ENCODE results near the gene PCGF2.
"Not testable (repeated sequence)": the region's sequence is repeated elsewhere in the genome, so short reads cannot be mapped to it uniquely, and the experiment has no call there.

PCGF2 gene

GRCh38 chr17:38728290-38728831, 19.8 kb downstream of the PCGF2 start:
- H3K9ac ChIP-seq (ENCODE audit: low read length), result no peak overlapping the region
- no peaks in the 10 kb centered on the region for H3K27me3 ChIP-seq (replicated peaks; ENCODE audit: insufficient read depth, low read length)
- H3F3A ChIP-seq (ENCODE audit: insufficient read depth, low read length), result peaks cover 19% of the 10 kb centered on the region
- H3K79me2 ChIP-seq (ENCODE audit: low read length), result peaks cover 14% of the 10 kb centered on the region
- no peaks in the 10 kb centered on the region for H4K20me1 ChIP-seq (ENCODE audit: insufficient read depth, low read length)
- H3K9me3 ChIP-seq (replicated peaks; ENCODE audit: insufficient read depth, low read length), result no peaks in the 10 kb centered on the region
- TF ChIP-seq CTCF (IDR thresholded peaks at IDR 0.05; ENCODE audit: low read length) (no peak), EZH2phosphoT487 (IDR thresholded peaks at IDR 0.05; ENCODE audit: low read length) (no peak), EZH2 (optimal IDR thresholded peaks at IDR 0.05; ENCODE audit: low read depth, low read length) (no peak)
- no peak overlapping the region for H3K4me3 ChIP-seq (ENCODE audit: low read length)
- H3K36me3 ChIP-seq (replicated peaks; ENCODE audit: insufficient read depth, low read length), result no peaks in the 10 kb centered on the region
- 0 out of 2 replicates have a peak, but pooled peaks cover 4% of the 10 kb centered on the region for H3K4me1 ChIP-seq (ENCODE audit: low read length)
- H2AFZ ChIP-seq (ENCODE audit: low read length), result no peak overlapping the region
- DNase-seq, result peak; percentile 10
- no peak overlapping the region for H3K4me2 ChIP-seq (ENCODE audit: low read depth, low read length)
- no peaks in the 10 kb centered on the region for H3K9me2 ChIP-seq (replicated peaks; ENCODE audit: insufficient read depth, low read length)
- no peak overlapping the region for H3K27ac ChIP-seq (ENCODE audit: low read length)

- H3K9me3 ChIP-seq (replicated peaks; ENCODE audit: insufficient read depth, low read length), result no peaks in the 10 kb centered on the region
- no peak for DNase-seq
- H3K4me3 ChIP-seq (ENCODE audit: low read length), result no peak overlapping the region
- peaks cover 19% of the 10 kb centered on the region for H3F3A ChIP-seq (ENCODE audit: insufficient read depth, low read length)
- no peak overlapping the region for H3K9ac ChIP-seq (ENCODE audit: low read length)
- no peak for TF ChIP-seq CTCF (IDR thresholded peaks at IDR 0.05; ENCODE audit: low read length)
- no peak for TF ChIP-seq EZH2phosphoT487 (IDR thresholded peaks at IDR 0.05; ENCODE audit: low read length)
- TF ChIP-seq EZH2 (optimal IDR thresholded peaks at IDR 0.05; ENCODE audit: low read depth, low read length), result no peak
- H2AFZ ChIP-seq (ENCODE audit: low read length), result no peak overlapping the region
- H3K27ac ChIP-seq (ENCODE audit: low read length), result no peak overlapping the region
- H4K20me1 ChIP-seq (ENCODE audit: insufficient read depth, low read length), result no peaks in the 10 kb centered on the region
- peaks cover 14% of the 10 kb centered on the region for H3K79me2 ChIP-seq (ENCODE audit: low read length)
- no peaks in the 10 kb centered on the region for H3K27me3 ChIP-seq (replicated peaks; ENCODE audit: insufficient read depth, low read length)
- H3K36me3 ChIP-seq (replicated peaks; ENCODE audit: insufficient read depth, low read length), result no peaks in the 10 kb centered on the region
- no peaks in the 10 kb centered on the region for H3K9me2 ChIP-seq (replicated peaks; ENCODE audit: insufficient read depth, low read length)
- H3K4me1 ChIP-seq (ENCODE audit: low read length), result 0 out of 2 replicates have a peak, but pooled peaks cover 4% of the 10 kb centered on the region
- no peak overlapping the region for H3K4me2 ChIP-seq (ENCODE audit: low read depth, low read length)
These were observed 20.4 kb downstream of the PCGF2 start for GRCh38 chr17:38727736-38728135.

- not testable (repeated sequence) for H3K27me3 ChIP-seq (replicated peaks; ENCODE audit: insufficient read depth, low read length); H3K9me2 ChIP-seq (replicated peaks; ENCODE audit: insufficient read depth, low read length); H2AFZ ChIP-seq (ENCODE audit: low read length); H3K9ac ChIP-seq (ENCODE audit: low read length); H3K27ac ChIP-seq (ENCODE audit: low read length); H3K4me3 ChIP-seq (ENCODE audit: low read length); H3K4me2 ChIP-seq (ENCODE audit: low read depth, low read length); H3K4me1 ChIP-seq (ENCODE audit: low read length); H3K79me2 ChIP-seq (ENCODE audit: low read length); H3K9me3 ChIP-seq (replicated peaks; ENCODE audit: insufficient read depth, low read length); H3K36me3 ChIP-seq (replicated peaks; ENCODE audit: insufficient read depth, low read length); DNase-seq; H4K20me1 ChIP-seq (ENCODE audit: insufficient read depth, low read length)
- peaks cover 19% of the 10 kb centered on the region for H3F3A ChIP-seq (ENCODE audit: insufficient read depth, low read length)
These were observed 22.0 kb downstream of the PCGF2 start for GRCh38 chr17:38726145-38726544.

- H3K9me3 ChIP-seq (replicated peaks; ENCODE audit: insufficient read depth, low read length), result no peaks in the 10 kb centered on the region
- no peak for DNase-seq
- H3K4me1 ChIP-seq (ENCODE audit: low read length), result no peaks in the 10 kb centered on the region
- H3K27ac ChIP-seq (ENCODE audit: low read length), result no peak overlapping the region
- no peak overlapping the region for H3K9ac ChIP-seq (ENCODE audit: low read length)
- H3K9me2 ChIP-seq (replicated peaks; ENCODE audit: insufficient read depth, low read length), result no peaks in the 10 kb centered on the region
- H3K4me3 ChIP-seq (ENCODE audit: low read length), result no peak overlapping the region
- H3K4me2 ChIP-seq (ENCODE audit: low read depth, low read length), result no peak overlapping the region
- H3K79me2 ChIP-seq (ENCODE audit: low read length), result no peaks in the 10 kb centered on the region
- H3K27me3 ChIP-seq (replicated peaks; ENCODE audit: insufficient read depth, low read length), result no peaks in the 10 kb centered on the region
- no peak overlapping the region for H2AFZ ChIP-seq (ENCODE audit: low read length)
- H3K36me3 ChIP-seq (replicated peaks; ENCODE audit: insufficient read depth, low read length), result no peaks in the 10 kb centered on the region
- H4K20me1 ChIP-seq (ENCODE audit: insufficient read depth, low read length), result no peaks in the 10 kb centered on the region
- TF ChIP-seq EZH2 (optimal IDR thresholded peaks at IDR 0.05; ENCODE audit: low read depth, low read length) (no peak), EZH2phosphoT487 (IDR thresholded peaks at IDR 0.05; ENCODE audit: low read length) (no peak), CTCF (IDR thresholded peaks at IDR 0.05; ENCODE audit: low read length) (no peak)
- H3F3A ChIP-seq (ENCODE audit: insufficient read depth, low read length), result peaks cover 19% of the 10 kb centered on the region
These were observed 23.1 kb downstream of the PCGF2 start for GRCh38 chr17:38725066-38725465.
